Liver (tissue), 9 donors: ENCODE data around the gene TXNDC8. TPM values are rescaled to one million over a fixed set of nuclear protein-coding genes. Genes with fewer than 3 reads are reported as not detected.

Source experiments
- DNase-seq: peaks from one replicate; pipeline ENCODE4 v3.0.0-alpha.2; 2017; ENCODE audit warnings: low spot score
- H3K27ac ChIP-seq, 2 donors: one replicate each; pipeline ENCODE4 v1.7.0; 2013; ENCODE audit warnings: inconsistent platforms in 2 of 2, low read length in 2 of 2, control low read depth in 1 of 2, low read depth in 1 of 2, mild to moderate bottlenecking in 1 of 2
- H3K27me3 ChIP-seq, 4 donors: one replicate each; pipeline versions ENCODE4 v1.6.1 to v1.7.0; 2013; ENCODE audit warnings: low read length in 3 of 4, inconsistent platforms in 1 of 4, mild to moderate bottlenecking in 1 of 4, moderate library complexity in 1 of 4; ENCODE audit not compliant: control insufficient read depth in 4 of 4, insufficient read depth in 4 of 4
- H3K36me3 ChIP-seq, 4 donors: one replicate each; pipeline versions ENCODE4 v1.6.1 to v1.7.0; 2013; ENCODE audit warnings: low read length in 3 of 4, mild to moderate bottlenecking in 3 of 4, low read depth in 1 of 4, moderate library complexity in 1 of 4; ENCODE audit not compliant: control insufficient read depth in 4 of 4, insufficient read depth in 3 of 4
- H3K4me1 ChIP-seq, 4 donors: one replicate each; pipeline versions ENCODE4 v1.6.1 to v1.7.0; 2013; ENCODE audit warnings: low read length in 3 of 4, mild to moderate bottlenecking in 3 of 4, moderate library complexity in 1 of 4; ENCODE audit not compliant: control insufficient read depth in 4 of 4, insufficient read depth in 4 of 4
- H3K4me3 ChIP-seq, 3 donors: one replicate each; pipeline versions ENCODE4 v1.6.1 to v1.7.0; 2013; ENCODE audit warnings: low read length in 3 of 3, control low read depth in 1 of 3, low read depth in 1 of 3, mild to moderate bottlenecking in 1 of 3
- H3K9ac ChIP-seq, 2 donors: one replicate each; pipeline ENCODE4 v1.7.0; 2013; ENCODE audit warnings: low read length in 2 of 2, mild to moderate bottlenecking in 2 of 2, moderate library complexity in 2 of 2, control low read depth in 1 of 2, low read depth in 1 of 2
- H3K9me3 ChIP-seq, 4 donors: one replicate each; pipeline versions ENCODE4 v1.6.1 to v1.7.0; 2013; ENCODE audit warnings: low read length in 3 of 4; ENCODE audit not compliant: control insufficient read depth in 4 of 4
- EGR1 ChIP-seq, 2 donors: IDR thresholded peaks; 2 replicates each; pipeline ENCODE4 v1.6.1; 2016 to 2018; ENCODE audit warnings: antibody characterized with exemption in 2 of 2, low read depth in 2 of 2
- FOXA1 ChIP-seq: IDR thresholded peaks from 2 replicates; pipeline ENCODE4 v1.6.1; 2016; ENCODE audit warnings: antibody characterized with exemption
- FOXA2 ChIP-seq: IDR thresholded peaks from 2 replicates; pipeline ENCODE4 v1.6.1; 2016; ENCODE audit warnings: antibody characterized with exemption
- GABPA ChIP-seq, 2 donors: IDR thresholded peaks in 1 of 2; conservative IDR thresholded peaks in 1 of 2; 2 replicates each; pipeline ENCODE4 v1.6.1; 2016; ENCODE audit warnings: antibody characterized with exemption in 2 of 2, mild to moderate bottlenecking in 1 of 2, moderate library complexity in 1 of 2
- HNF4A ChIP-seq, 2 donors: conservative IDR thresholded peaks; 2 replicates each; pipeline ENCODE4 v1.6.1; 2016; ENCODE audit warnings: antibody characterized with exemption in 2 of 2, mild to moderate bottlenecking in 2 of 2
- HNF4G ChIP-seq: IDR thresholded peaks from 2 replicates; pipeline ENCODE4 v1.6.1; 2016; ENCODE audit warnings: antibody characterized with exemption
- JUND ChIP-seq, 2 donors: IDR thresholded peaks; 2 replicates each; pipeline ENCODE4 v1.6.1; 2016; ENCODE audit warnings: antibody characterized with exemption in 2 of 2
- NR2F2 ChIP-seq: IDR thresholded peaks from 2 replicates; pipeline ENCODE4 v1.6.1; 2016; ENCODE audit warnings: antibody characterized with exemption
- RAD21 ChIP-seq, 2 donors: IDR thresholded peaks; 2 replicates each; pipeline ENCODE4 v1.6.1; 2016; ENCODE audit warnings: antibody characterized with exemption in 2 of 2, mild to moderate bottlenecking in 2 of 2
- RXRA ChIP-seq, 2 donors: IDR thresholded peaks; 2 replicates each; pipeline ENCODE4 v1.6.1; 2017 to 2018; ENCODE audit warnings: antibody characterized with exemption in 2 of 2, mild to moderate bottlenecking in 1 of 2
- SP1 ChIP-seq: IDR thresholded peaks from 2 replicates; pipeline ENCODE4 v1.6.1; 2018; ENCODE audit warnings: antibody characterized with exemption, mild to moderate bottlenecking
- TAF1 ChIP-seq: conservative IDR thresholded peaks from 2 replicates; pipeline ENCODE4 v1.6.1; 2016; ENCODE audit warnings: antibody characterized with exemption, mild to moderate bottlenecking
- YY1 ChIP-seq: IDR thresholded peaks from 2 replicates; pipeline ENCODE4 v1.6.1; 2016; ENCODE audit warnings: antibody characterized with exemption, mild to moderate bottlenecking
- WGBS: extraction: QIAGEN DNeasy Blood & Tissue Kit; methylation state at CpG from one replicate; pipeline ENCODE4 v1.1.7; 2013; 5-methylcytosine and 5-hydroxymethylcytosine counted together
- polyA plus RNA-seq, 2 donors: library from polyadenylated mRNA; stranded (reverse) in 1 of 2; unstranded in 1 of 2; fragments of 200-250 nt in 1 of 2; fragments of >200 nt in 1 of 2; fragmentation: Nextera tagmentation in 1 of 2; extraction: Ambion mirVana in 1 of 2; gene quantifications; one replicate each; pipeline versions ENCODE4 v1.2.1 to v1.2.3, GENCODE V29; 2013 to 2015
- total RNA-seq, 2 donors: library from RNA; depleted of rRNA; stranded (reverse); fragments of >200 nt; gene quantifications; one replicate each; pipeline ENCODE4 v1.2.3, GENCODE V29; 2014
- TF ChIP-seq, protein P1 (sequence below): IDR thresholded peaks from 2 replicates; pipeline ENCODE4 v1.6.1; 2016; ENCODE audit warnings: antibody characterized with exemption
- TF ChIP-seq, protein P2 (sequence below): IDR thresholded peaks from 2 replicates; pipeline ENCODE4 v1.6.1; 2016; ENCODE audit warnings: antibody characterized with exemption
- TF ChIP-seq, protein P3 (sequence below): fragments of 150-350 bp; IDR thresholded peaks from 2 replicates; pipeline ENCODE4 v1.5.1; 2017; ENCODE audit warnings: improper control_type of control experiment, low read depth, low read length; ENCODE audit not compliant: missing input control
- TF ChIP-seq, protein P4 (sequence below): IDR thresholded peaks from 2 replicates; pipeline ENCODE4 v1.6.1; 2016; ENCODE audit warnings: antibody characterized with exemption
- donor health status: healthy.
- donor health status: healthy.
- donor health status: healthy.
- donor health status: healthy.
- donor health status: healthy.

TXNDC8 gene
- total and polyA plus RNA-seq, 4 donors, result not detected

DNA sequence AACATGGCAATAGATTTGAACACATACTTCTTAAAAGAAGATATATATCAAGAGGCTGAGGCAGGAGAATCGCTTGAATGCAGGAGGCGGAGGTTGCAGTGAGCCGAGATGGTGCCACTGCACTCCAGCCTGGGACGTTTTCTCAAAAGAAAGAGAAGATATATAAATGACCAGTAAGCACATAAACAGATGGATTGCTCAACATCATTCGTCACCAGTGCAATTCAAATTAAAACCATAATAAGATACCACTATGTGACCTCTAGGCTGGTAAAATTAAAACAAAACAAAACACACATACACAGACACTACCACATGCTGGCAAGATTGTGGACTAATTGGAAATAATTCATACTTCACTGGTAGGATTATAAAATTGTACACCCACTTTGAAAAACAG, 76.0 kb downstream of the TXNDC8 start (continued):
- TF ChIP-seq RXRA (IDR thresholded peaks at IDR 0.05), result no peak

DNA sequence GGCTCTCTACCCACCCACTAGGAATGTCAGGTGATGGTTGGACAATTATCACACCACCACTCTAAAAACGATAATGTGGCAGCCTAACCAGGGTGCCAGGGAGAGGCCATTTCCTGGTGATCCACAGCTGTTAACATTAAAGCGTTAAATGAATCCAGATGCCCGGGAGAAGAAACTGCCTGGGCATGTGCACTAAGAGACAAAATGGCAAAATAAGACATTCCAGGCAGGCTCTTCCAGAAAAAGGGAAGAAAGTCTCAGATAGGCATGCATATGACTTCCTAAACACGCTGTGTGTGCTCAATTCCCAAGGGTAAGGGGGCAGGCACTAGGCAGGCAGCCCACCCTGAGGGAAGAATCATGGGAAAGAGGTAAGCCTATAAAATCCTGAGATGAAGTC, 76.8 kb downstream of the TXNDC8 start:
- Histone ChIP-seq H3K9me3 (no peaks in the 10 kb centered on the region), H3K4me3 (no peak overlapping the region), H3K9ac (no peak overlapping the region), H3K27me3 (no peaks in the 10 kb centered on the region), H3K4me1 (peaks cover 0 to 14% (median 10%) of the 10 kb centered on the region in 4 donors), H3K27ac (no peak overlapping the region), H3K36me3 (no peaks in the 10 kb centered on the region)
- TF ChIP-seq RAD21 (IDR thresholded peaks at IDR 0.05), result no peak
- TF ChIP-seq JUND (IDR thresholded peaks at IDR 0.05), result no peak
- TF ChIP-seq GABPA (IDR thresholded peaks at IDR 0.05 in 1 of 2, conservative IDR thresholded peaks at IDR 0.05 in 1 of 2), result no peak
- TF ChIP-seq SP1, result no peak
- no peak for TF ChIP-seq TAF1
- TF ChIP-seq RXRA (IDR thresholded peaks at IDR 0.05), result no peak
- no peak for DNase-seq
- 54% methylated on average over 4 of the region's 4 CpGs for WGBS

DNA sequence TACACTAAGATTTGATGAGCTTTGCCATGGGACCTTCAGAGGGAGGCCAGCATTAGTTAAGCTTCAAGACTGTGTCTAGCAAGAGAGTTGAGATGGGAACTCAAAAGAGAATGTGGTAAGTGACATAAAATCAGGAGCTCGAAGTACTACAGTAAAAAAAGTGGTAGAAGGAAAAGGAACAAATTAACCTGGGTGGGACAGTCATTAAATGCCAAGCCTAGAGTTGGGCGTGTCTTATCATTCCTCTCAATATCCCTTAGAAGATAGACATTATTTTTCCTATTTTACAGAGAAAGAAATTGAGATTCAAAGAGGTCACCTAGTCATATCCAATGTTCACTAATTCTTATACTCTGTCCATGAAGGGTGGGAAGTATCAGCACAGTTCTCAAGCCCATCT, 78.1 kb downstream of the TXNDC8 start:
- H3K36me3 ChIP-seq, result no peaks in the 10 kb centered on the region
- H3K9ac ChIP-seq, result no peak overlapping the region
- DNase-seq, result no peak
- 88% methylated on average over 2 of the region's 2 CpGs for WGBS
- H3K4me3 ChIP-seq, result no peak overlapping the region
- TF ChIP-seq, protein P1, sequence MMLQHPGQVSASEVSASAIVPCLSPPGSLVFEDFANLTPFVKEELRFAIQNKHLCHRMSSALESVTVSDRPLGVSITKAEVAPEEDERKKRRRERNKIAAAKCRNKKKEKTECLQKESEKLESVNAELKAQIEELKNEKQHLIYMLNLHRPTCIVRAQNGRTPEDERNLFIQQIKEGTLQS, result no peak
- TF ChIP-seq GABPA (IDR thresholded peaks at IDR 0.05 in 1 of 2, conservative IDR thresholded peaks at IDR 0.05 in 1 of 2) (no peak), TAF1 (no peak), FOXA1 (no peak), EGR1 (IDR thresholded peaks at IDR 0.05; ENCODE audit: low read depth in 2 of 2) (no peak), JUND (IDR thresholded peaks at IDR 0.05) (no peak), HNF4A (conservative IDR thresholded peaks at IDR 0.05) (no peak), NR2F2 (no peak), RAD21 (IDR thresholded peaks at IDR 0.05) (no peak), YY1 (no peak), SP1 (no peak), FOXA2 (no peak), HNF4G (no peak)
- TF ChIP-seq, protein P2, sequence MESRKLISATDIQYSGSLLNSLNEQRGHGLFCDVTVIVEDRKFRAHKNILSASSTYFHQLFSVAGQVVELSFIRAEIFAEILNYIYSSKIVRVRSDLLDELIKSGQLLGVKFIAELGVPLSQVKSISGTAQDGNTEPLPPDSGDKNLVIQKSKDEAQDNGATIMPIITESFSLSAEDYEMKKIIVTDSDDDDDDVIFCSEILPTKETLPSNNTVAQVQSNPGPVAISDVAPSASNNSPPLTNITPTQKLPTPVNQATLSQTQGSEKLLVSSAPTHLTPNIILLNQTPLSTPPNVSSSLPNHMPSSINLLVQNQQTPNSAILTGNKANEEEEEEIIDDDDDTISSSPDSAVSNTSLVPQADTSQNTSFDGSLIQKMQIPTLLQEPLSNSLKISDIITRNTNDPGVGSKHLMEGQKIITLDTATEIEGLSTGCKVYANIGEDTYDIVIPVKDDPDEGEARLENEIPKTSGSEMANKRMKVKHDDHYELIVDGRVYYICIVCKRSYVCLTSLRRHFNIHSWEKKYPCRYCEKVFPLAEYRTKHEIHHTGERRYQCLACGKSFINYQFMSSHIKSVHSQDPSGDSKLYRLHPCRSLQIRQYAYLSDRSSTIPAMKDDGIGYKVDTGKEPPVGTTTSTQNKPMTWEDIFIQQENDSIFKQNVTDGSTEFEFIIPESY, result no peak
- TF ChIP-seq, protein P3, sequence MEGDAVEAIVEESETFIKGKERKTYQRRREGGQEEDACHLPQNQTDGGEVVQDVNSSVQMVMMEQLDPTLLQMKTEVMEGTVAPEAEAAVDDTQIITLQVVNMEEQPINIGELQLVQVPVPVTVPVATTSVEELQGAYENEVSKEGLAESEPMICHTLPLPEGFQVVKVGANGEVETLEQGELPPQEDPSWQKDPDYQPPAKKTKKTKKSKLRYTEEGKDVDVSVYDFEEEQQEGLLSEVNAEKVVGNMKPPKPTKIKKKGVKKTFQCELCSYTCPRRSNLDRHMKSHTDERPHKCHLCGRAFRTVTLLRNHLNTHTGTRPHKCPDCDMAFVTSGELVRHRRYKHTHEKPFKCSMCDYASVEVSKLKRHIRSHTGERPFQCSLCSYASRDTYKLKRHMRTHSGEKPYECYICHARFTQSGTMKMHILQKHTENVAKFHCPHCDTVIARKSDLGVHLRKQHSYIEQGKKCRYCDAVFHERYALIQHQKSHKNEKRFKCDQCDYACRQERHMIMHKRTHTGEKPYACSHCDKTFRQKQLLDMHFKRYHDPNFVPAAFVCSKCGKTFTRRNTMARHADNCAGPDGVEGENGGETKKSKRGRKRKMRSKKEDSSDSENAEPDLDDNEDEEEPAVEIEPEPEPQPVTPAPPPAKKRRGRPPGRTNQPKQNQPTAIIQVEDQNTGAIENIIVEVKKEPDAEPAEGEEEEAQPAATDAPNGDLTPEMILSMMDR, result no peak
- TF ChIP-seq, protein P4, sequence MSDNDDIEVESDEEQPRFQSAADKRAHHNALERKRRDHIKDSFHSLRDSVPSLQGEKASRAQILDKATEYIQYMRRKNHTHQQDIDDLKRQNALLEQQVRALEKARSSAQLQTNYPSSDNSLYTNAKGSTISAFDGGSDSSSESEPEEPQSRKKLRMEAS, result no peak
- peaks cover 0 to 20% (median 16%) of the 10 kb centered on the region in 4 donors for H3K4me1 ChIP-seq
- no peaks in the 10 kb centered on the region for H3K27me3 ChIP-seq
- H3K27ac ChIP-seq, result no peak overlapping the region
- no peaks in the 10 kb centered on the region for H3K9me3 ChIP-seq
